H9 (cell line): ENCODE results near the gene EGR4. TPM values are rescaled to one million over a fixed set of nuclear protein-coding genes. Genes with fewer than 3 reads are reported as not detected.

ENCODE experiments used
- DNase-seq: peaks from one replicate; pipeline ENCODE4 v3.0.0-alpha.2; 2017
- H2AFZ ChIP-seq: one replicate; pipeline ENCODE4 v1.6.1; 2013; ENCODE audit warnings: mild to moderate bottlenecking, low read length, control low read depth, moderate library complexity
- H2AK5ac ChIP-seq: 2 replicates; pipeline ENCODE4 v1.6.1; 2013; ENCODE audit warnings: low read length, control low read depth, mixed read lengths; ENCODE audit not compliant: insufficient read length
- H2BK120ac ChIP-seq: one replicate; pipeline ENCODE4 v1.6.1; 2013; ENCODE audit warnings: low read depth, mild to moderate bottlenecking, low read length, control low read depth, inconsistent platforms; ENCODE audit not compliant: poor library complexity, severe bottlenecking
- H2BK12ac ChIP-seq: 2 replicates; pipeline ENCODE4 v1.6.1; 2013; ENCODE audit warnings: low read length, control low read depth, mixed read lengths, low read depth; ENCODE audit not compliant: insufficient read length
- H2BK15ac ChIP-seq: 2 replicates; pipeline ENCODE4 v1.6.1; 2013; ENCODE audit warnings: low read depth, low read length, control low read depth
- H2BK20ac ChIP-seq: one replicate; pipeline ENCODE4 v1.6.1; 2013; ENCODE audit warnings: low read depth, mild to moderate bottlenecking, low read length, control low read depth, inconsistent platforms; ENCODE audit not compliant: poor library complexity, severe bottlenecking
- H2BK5ac ChIP-seq: 2 replicates; pipeline ENCODE4 v1.6.1; 2013; ENCODE audit warnings: low read length, control low read depth, mixed read lengths; ENCODE audit not compliant: insufficient read length
- H3K14ac ChIP-seq: 2 replicates; pipeline ENCODE4 v1.6.1; 2013; ENCODE audit warnings: low read length, control low read depth; ENCODE audit not compliant: insufficient read depth
- H3K18ac ChIP-seq: 2 replicates; pipeline ENCODE4 v1.6.1; 2013; ENCODE audit warnings: low read depth, mild to moderate bottlenecking, mixed read lengths, low read length, control low read depth; ENCODE audit not compliant: insufficient read length
- H3K23ac ChIP-seq: 2 replicates; pipeline ENCODE4 v1.6.1; 2013; ENCODE audit warnings: low read length, control low read depth, mixed read lengths, low read depth; ENCODE audit not compliant: insufficient read length
- H3K23me2 ChIP-seq: 2 replicates; pipeline ENCODE4 v1.6.1; 2013; ENCODE audit warnings: low read depth, mild to moderate bottlenecking, mixed read lengths, low read length, control low read depth; ENCODE audit not compliant: insufficient read length, poor library complexity, severe bottlenecking
- H3K27ac ChIP-seq: 2 replicates; pipeline ENCODE4 v1.5.1; 2013; ENCODE audit warnings: low read length, control low read depth, mixed read lengths, low read depth; ENCODE audit not compliant: insufficient read length
- H3K27me3 ChIP-seq: 2 replicates; pipeline ENCODE4 v1.6.1; 2013; ENCODE audit warnings: low read length, control low read depth, inconsistent platforms; ENCODE audit not compliant: insufficient read depth
- H3K4ac ChIP-seq: 2 replicates; pipeline ENCODE4 v1.6.1; 2013; ENCODE audit warnings: low read depth, mild to moderate bottlenecking, control low read depth, inconsistent platforms, low read length, moderate library complexity
- H3K4me1 ChIP-seq: 2 replicates; pipeline ENCODE4 v1.6.1; 2013; ENCODE audit warnings: low read length, control low read depth, inconsistent platforms; ENCODE audit not compliant: insufficient read depth
- H3K4me2 ChIP-seq: 2 replicates; pipeline ENCODE4 v1.6.1; 2013; ENCODE audit warnings: low read length, control low read depth, mixed read lengths; ENCODE audit not compliant: insufficient read length, insufficient read depth
- H3K56ac ChIP-seq: 2 replicates; pipeline ENCODE4 v1.6.1; 2013; ENCODE audit warnings: low read depth, mild to moderate bottlenecking, mixed read lengths, low read length, control low read depth; ENCODE audit not compliant: insufficient read length
- H3K79me1 ChIP-seq: 2 replicates; pipeline ENCODE4 v1.6.1; 2013; ENCODE audit warnings: low read depth, mild to moderate bottlenecking, moderate library complexity, low read length, control low read depth, inconsistent platforms; ENCODE audit not compliant: insufficient read depth, poor library complexity, severe bottlenecking
- H3K79me2 ChIP-seq: 2 replicates; pipeline ENCODE4 v1.6.1; 2013; ENCODE audit warnings: low read length, control low read depth, inconsistent platforms; ENCODE audit not compliant: insufficient read depth
- H3K9ac ChIP-seq: 2 replicates; pipeline ENCODE4 v1.6.1; 2013; ENCODE audit warnings: low read length, control low read depth, mixed read lengths; ENCODE audit not compliant: insufficient read length; ENCODE audit errors: extremely low read depth
- H3K9me3 ChIP-seq: one replicate; pipeline ENCODE4 v1.6.1; 2013; ENCODE audit warnings: low read depth, low read length, inconsistent platforms; ENCODE audit not compliant: control insufficient read depth
- H3T11ph ChIP-seq: one replicate; pipeline ENCODE4 v1.6.1; 2013; ENCODE audit warnings: mild to moderate bottlenecking, low read length, control low read depth, inconsistent platforms
- H4K20me1 ChIP-seq: one replicate; pipeline ENCODE4 v1.6.1; 2013; ENCODE audit not compliant: control insufficient read depth, insufficient read length, insufficient read depth
- H4K5ac ChIP-seq: 2 replicates; pipeline ENCODE4 v1.6.1; 2013; ENCODE audit warnings: low read depth, mild to moderate bottlenecking, mixed read lengths, low read length, control low read depth; ENCODE audit not compliant: insufficient read length
- H4K8ac ChIP-seq: replicated peaks from 2 replicates; pipeline ENCODE4 v1.6.1; 2013; ENCODE audit warnings: low read length, control low read depth, mixed read lengths, low read depth; ENCODE audit not compliant: insufficient read length
- H4K91ac ChIP-seq: 2 replicates; pipeline ENCODE4 v1.6.1; 2013; ENCODE audit warnings: low read depth, mild to moderate bottlenecking, moderate library complexity, mixed read lengths, low read length, control low read depth; ENCODE audit not compliant: insufficient read length
- H3K27ac Mint-ChIP-seq, 3 experiments: 2 replicates in 2 of 3; 3 replicates in 1 of 3; pipeline ENCODE4 v1.8.0; 2020 to 2021; ENCODE audit warnings: mixed read lengths in 3 of 3, mild to moderate bottlenecking in 1 of 3, moderate library complexity in 1 of 3
- H3K27me3 Mint-ChIP-seq: 2 replicates; pipeline ENCODE4 v1.8.0; 2021; ENCODE audit warnings: low read depth, mild to moderate bottlenecking, moderate library complexity, mixed read lengths
- H3K36me3 Mint-ChIP-seq, 3 experiments: 2 replicates in 2 of 3; 3 replicates in 1 of 3; pipeline ENCODE4 v1.8.0; 2020 to 2021; ENCODE audit warnings: low read depth in 3 of 3, mixed read lengths in 3 of 3; ENCODE audit not compliant: insufficient read depth in 1 of 3
- H3K4me1 Mint-ChIP-seq, 2 experiments: 2 replicates each; pipeline ENCODE4 v1.8.0; 2020; ENCODE audit warnings: mixed read lengths in 2 of 2
- H3K4me3 Mint-ChIP-seq, 2 experiments: 2 replicates in 1 of 2; 3 replicates in 1 of 2; pipeline ENCODE4 v1.8.0; 2020 to 2021; ENCODE audit warnings: mild to moderate bottlenecking in 2 of 2, mixed read lengths in 2 of 2, moderate library complexity in 1 of 2
- H3K9me3 Mint-ChIP-seq, 2 experiments: 2 replicates in 1 of 2; 3 replicates in 1 of 2; pipeline ENCODE4 v1.8.0; 2020; ENCODE audit warnings: mild to moderate bottlenecking in 2 of 2, mixed read lengths in 2 of 2, moderate library complexity in 1 of 2
- CTCF ChIP-seq: fragments of 200-600 bp; sonication (generic); conservative IDR thresholded peaks from 3 replicates; pipeline ENCODE4 v1.8.0; 2021; ENCODE audit warnings: antibody characterized with exemption, mild to moderate bottlenecking
- WGBS: extraction: QIAGEN DNeasy Blood & Tissue Kit; methylation state at CpG from one replicate; pipeline ENCODE4 v1.1.7; 2013; ENCODE audit warnings: missing lambda C conversion rate, low lambda C conversion rate, mixed read lengths; ENCODE audit not compliant: insufficient read length; ENCODE audit errors: extremely low coverage; 5-methylcytosine and 5-hydroxymethylcytosine counted together
- total RNA-seq: library from RNA; stranded (reverse); gene quantifications from 2 replicates; pipeline ENCODE4 v1.2.1, GENCODE V29; 2021

The EGR4 gene
- total RNA-seq, 1 experiment from 2014 or later = 0.85 TPM

DNA sequence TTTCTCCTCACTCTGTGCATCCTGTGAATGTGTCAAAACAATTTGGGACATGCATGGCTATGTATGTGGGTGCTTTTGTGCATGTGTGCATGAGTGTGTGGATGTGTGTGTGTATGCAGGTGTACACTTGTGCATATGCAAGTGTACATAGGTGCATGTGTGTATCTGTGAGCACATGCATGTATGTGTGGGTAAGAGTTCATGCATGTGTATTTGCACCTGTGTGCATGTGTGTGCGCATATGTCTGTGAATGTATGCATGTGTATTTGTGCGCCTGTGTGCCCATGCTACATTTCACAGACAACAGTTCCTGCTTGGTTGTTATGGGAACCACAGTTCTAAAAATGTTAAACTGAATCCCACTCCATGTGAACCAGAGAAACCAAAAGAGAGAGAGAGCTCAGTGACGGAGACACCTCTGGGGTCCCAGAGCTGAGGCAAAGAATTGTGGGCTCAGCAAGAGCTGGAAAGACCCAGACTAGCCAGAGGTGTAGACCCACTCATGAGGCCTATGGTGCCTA is 7.2 kb downstream of the EGR4 start:
- no peak overlapping the region for H2BK12ac ChIP-seq

More for the DNA sequence above, 7.2 kb downstream of the EGR4 start:
- Histone ChIP-seq H3K79me1 (no peaks in the 10 kb centered on the region), H3K9ac (no peak overlapping the region), H4K5ac (no peak overlapping the region), H3K56ac (no peak overlapping the region), H3K9me3 (no peaks in the 10 kb centered on the region), H2BK20ac (no peak overlapping the region), H2BK5ac (no peak overlapping the region), H3K14ac (no peak overlapping the region), H3K4me2 (no peak overlapping the region), H4K20me1 (no peaks in the 10 kb centered on the region), H2AK5ac (no peak overlapping the region), H3K79me2 (no peaks in the 10 kb centered on the region), H3K27me3 (peaks cover 8% of the 10 kb centered on the region; the same call in 1 of the 2 replicates), H3K4me1 (peaks cover 3% of the 10 kb centered on the region; the same call in 1 of the 2 replicates), H4K8ac (no peak overlapping the region), H2BK15ac (no peak overlapping the region), H2BK120ac (no peak overlapping the region), H4K91ac (no peak overlapping the region), H3K23ac (no peak overlapping the region), H3K23me2 (peaks cover 15% of the 10 kb centered on the region), H2AFZ (no peak overlapping the region), H3T11ph (no peak overlapping the region), H3K4ac (no peak overlapping the region), H3K18ac (no peak overlapping the region), H3K27ac (no peak overlapping the region)
- no peak overlapping the region for H3K4me3 Mint-ChIP-seq
- no peaks in the 10 kb centered on the region; a peak in 1 of 7 replicates for H3K36me3 Mint-ChIP-seq
- no peak for TF ChIP-seq CTCF
- H3K9me3 Mint-ChIP-seq = peaks cover 0 to 2% of the 10 kb centered on the region in 2 experiments; a peak in 2 of 5 replicates
- peaks cover 24% of the 10 kb centered on the region in 2 experiments for H3K4me1 Mint-ChIP-seq
- WGBS = no CpG with 5 or more reads among the region's 3 CpGs
- no peak for DNase-seq
- H3K27me3 Mint-ChIP-seq = peaks cover 64% of the 10 kb centered on the region
- H3K27ac Mint-ChIP-seq = no peak overlapping the region
